GM18909 (cell line): Measurements from ENCODE around the gene DENND1A.

Experiments
- ATAC-seq: cut with Tn5 transposase; IDR thresholded peaks from one replicate; pipeline ENCODE4 v1.9.1; 2021; ENCODE audit warnings: mild to moderate bottlenecking; ENCODE audit not compliant: unreplicated experiment, poor library complexity

Gene DENND1A

GRCh38 chr9:123423311-123423640 is 506.6 kb downstream of the DENND1A start:
- ATAC-seq = no peak

DNA sequence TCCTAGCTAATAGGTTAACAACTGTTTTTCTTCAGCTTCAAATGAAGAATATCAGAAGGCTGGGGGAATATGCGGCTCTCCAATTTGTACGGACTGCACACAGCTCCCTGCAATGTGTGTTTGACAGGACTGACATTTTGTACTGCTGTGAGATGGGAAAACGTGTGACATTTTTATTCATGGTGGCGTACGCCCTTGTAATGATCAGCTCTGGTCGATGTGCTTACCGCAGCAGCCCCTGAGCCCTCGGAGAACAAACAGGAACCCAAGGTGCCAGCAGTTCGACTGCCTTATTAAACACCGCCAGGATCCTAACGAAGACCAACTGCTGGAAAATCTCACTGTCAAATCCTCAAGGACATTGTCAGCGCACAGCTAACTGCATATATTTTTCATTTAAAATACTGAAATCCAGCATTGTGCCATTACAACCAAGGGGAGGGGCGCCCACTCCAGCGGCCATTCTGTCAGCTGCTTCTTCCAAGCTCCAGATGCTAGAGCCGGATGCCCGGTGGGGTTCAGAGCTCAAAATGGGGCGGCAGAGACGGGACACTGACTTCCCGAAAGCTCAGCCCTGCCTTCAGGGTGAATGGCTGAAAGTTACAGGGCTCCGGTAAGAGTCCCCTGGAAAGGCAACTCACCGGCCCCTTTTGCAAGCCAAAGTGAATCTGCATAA is 507.2 kb downstream of the DENND1A start:
- no peak for ATAC-seq

GRCh38 chr9:123421801-123422455 is 508.0 kb downstream of the DENND1A start:
- ATAC-seq = no peak

GRCh38 chr9:123421186-123421585 is 508.7 kb downstream of the DENND1A start:
- ATAC-seq = no peak

DNA sequence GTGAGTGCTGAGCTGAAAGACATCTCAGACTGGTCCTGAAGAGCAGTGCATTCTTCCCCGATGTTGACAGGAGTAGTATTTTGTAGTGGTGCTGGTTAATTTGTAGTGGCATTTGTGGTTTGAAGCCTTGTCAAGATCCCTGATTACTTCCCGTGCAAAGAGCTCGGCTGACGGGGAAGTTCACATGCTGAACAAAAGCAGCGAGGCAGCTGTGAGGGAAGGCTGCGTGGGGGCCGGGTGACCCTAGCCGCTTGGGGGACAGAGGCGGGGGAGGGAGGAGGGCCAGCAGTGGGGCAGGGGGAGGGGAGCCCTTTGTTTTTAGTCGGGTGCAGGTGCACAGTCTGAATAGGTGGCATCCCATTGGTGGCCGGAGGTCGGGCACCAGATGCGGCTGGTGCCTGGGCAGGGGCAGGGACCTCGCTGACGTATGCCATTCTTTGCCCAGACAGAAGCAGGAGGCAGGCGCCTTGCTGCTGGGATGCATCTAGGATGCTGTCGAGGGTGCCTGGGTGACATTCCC is 509.3 kb downstream of the DENND1A start:
- ATAC-seq = no peak

DNA sequence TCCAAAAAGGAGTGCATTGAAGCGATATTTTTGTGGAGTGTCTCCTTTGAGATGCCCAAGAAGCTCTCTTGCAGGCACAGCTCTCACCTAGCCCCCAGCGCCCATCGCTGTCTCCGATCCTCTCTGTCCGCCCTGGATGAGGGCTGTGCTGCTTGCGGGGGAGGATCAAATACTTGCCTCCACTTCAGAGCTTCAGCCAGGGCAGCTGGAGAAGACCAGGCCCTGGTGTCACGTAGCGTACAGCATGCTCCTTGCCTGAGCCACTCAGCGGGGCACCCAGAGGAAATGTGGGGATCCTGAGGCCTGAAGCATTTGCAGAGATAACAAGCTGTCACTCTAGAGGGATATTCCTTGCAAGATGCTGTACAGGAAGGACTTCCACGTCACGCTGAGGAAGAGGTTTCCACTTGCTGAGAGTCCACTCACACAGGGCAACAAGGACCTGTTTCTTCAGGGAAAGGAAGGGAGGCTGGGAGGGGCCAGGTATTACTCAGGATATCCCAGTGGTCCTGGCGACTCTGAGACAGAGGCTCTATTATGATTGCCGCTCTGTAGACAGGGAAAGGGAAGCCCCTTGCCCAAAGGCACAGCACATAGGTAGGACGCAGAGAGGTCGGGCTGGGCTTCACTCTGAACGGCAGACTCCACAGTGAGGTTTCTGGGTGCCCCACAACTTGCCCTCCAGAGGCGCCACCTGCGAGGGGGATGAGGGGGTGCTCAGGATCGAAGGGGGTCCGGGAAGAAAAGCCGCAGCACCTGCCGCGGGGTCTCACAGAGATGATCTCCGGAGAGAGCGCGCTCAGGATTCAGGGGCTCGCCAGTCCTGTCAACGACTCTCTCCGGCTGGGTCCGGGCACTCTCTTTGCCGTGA is 510.0 kb downstream of the DENND1A start:
- ATAC-seq = no peak

- ATAC-seq = no peak
Observed at GRCh38 chr9:123419091-123419490, 510.8 kb downstream of the DENND1A start.

DNA sequence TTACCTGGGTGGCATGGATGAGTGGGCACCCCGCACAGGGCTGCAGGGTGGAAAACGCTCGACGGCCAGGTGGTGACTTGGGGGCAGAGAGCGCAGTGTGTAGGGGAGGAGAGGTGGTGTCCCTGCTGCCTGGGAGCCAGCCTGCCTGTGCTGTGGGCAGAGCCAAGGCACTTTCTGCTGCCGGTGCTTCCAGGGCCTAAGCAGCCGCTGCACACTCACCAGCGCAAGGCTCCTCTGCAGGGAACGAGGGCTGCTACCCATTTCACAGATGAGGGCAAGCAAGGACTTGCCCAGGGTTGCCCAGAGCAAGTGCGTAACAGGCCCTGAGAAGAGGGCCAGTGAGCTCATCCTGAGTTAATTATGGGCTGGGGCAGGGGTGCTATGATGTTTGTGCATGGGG is 511.4 kb downstream of the DENND1A start:
- ATAC-seq = no peak

DNA sequence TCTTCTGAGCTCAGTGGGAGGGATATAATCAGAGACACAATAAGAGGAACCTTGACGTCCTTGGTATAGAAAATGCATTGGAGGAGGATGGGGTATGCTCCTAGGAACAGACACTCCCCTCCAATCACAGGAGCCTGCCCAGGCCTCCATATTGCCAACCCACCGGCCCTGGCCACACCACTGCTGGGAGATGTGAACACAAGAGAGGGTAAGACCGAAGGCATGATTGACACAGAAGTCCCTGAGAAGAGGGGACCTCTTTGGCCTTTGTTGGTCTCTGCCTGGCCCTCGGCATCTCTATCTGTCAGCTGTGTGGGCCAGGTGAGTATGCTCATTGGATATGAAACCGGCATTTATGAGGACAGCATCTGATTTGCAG is 511.9 kb downstream of the DENND1A start:
- no peak for ATAC-seq

GRCh38 chr9:123417289-123418051 is 512.5 kb downstream of the DENND1A start:
- no peak for ATAC-seq

DNA sequence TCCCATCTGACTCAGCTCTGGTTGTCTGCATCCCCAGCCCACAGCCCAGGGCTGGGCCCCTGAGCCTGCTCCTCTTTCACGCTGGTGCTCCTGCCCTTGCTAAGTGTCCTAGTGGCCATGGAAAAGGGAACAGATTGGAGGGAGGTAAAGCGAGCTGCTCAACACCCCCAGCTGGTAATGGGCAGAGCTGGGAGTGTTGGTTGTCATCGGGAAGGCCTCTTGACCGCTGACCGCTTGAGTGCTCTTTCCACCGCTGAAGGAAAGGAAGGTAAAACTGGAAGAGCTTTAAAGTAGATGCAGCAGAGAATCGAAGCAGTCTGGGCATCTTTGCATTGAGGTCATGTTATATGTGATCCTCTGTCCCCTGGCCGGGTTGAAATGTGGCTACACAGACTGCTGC is 513.8 kb downstream of the DENND1A start:
- no peak for ATAC-seq

DNA sequence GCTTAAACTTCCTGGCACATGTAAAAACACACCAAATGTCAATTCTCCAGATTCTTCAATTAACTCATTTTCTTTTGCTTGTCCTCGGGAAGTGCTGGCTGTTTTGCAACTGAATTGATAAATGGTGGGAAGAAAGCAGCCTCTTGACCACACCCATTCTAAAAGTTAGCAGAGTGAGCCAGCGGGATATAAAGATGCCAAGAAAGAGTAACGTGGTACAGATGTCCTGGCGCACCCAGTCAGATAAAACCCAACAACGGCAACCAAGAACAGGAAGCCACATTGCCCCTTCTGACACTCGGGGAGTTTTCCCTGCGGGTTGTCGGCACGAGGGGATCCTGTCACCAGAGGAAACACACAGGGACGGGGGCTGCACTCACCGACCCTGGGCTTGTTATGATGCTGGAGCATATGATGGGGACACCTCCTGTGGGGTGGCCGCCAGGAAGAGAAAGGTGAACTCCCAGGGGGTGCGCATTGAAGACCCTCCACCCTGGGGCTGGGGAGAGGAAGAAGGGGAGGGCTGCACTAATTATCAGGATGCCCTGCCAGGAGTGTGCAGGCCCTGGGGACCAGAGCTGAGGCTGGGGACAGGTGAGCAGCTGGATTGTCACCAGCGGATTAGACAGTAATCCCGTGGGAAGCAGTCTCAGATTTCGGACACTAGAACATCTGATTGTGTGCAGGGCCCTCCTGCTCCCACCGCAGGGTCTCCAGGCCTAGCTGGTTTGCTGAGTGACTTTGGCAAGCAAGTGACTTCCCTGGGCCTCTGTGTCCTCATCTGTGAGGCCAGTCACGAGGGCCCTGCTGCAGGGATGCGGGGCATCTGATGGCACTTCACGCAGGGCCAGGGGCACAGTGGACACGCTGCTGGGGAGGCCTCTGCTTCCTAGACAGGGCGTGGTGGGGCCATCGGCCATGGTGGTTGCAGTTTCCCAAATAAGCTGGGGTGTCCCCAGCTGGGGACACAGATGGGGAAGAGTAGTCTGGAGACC is 514.7 kb downstream of the DENND1A start:
- ATAC-seq = no peak

GRCh38 chr9:123414204-123414603 is 515.7 kb downstream of the DENND1A start:
- ATAC-seq = no peak

DNA sequence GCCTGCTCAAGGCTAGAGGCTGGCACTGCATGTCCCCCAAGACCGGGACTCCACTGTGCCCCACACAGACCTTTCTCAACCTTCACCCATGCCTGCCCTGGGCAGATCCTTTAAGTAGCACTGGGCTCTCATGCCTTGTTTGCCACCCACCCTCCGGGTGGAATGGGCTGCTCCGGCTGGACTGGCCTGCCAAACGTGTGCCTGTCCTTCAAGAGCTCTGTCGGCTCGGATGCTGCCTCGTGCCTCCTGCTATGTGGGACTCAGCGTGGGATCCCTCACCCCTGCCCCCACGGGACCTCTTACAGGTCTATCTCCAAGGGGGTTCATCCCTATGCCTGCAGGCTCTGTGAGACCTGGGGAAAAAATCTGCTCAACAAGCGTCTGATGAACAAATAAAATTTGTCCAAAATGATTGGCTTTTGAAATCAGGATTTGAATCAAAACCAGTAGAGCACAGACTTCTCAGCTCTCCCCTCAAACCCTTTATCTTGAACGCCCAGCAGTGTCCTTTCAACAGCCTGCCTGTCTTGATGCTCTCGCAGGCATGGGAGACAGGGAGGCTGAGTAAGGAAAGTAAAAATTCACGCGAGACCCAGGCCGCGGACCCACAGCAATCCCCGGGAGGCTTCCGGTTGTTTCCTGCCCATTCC is 517.6 kb downstream of the DENND1A start:
- ATAC-seq = no peak

GRCh38 chr9:123411636-123412035 is 518.3 kb downstream of the DENND1A start:
- no peak for ATAC-seq

GRCh38 chr9:123411191-123411590 is 518.7 kb downstream of the DENND1A start:
- no peak for ATAC-seq

DNA sequence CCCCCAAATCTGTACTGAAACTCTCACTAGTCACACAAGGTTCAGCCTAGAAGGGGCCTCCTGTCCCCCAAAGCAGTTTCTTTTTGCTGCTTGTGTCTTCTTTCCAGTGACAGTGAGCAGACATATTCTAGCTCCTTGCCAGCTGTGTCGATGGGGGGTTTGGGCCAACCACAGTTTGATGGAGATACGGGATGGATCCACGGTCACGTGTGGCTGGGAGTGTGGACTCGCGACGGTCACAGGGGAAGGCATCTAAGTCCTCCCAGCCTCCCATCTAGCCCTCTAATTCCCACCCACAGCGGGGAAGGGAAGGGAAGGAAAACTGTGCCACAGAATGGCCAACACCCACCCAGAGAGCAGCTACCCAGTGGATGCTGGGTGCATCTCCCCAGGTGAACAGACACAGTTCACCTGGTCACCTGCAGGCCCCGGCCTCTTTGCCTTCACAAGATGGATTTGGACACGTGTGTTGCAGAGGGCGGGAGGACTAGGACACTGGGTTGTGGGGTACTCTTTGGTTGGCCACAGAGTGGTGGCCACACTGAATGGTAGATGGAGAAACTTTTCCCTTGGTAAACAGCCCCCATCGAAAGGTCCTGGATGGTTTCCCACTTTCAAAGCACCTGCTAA is 519.5 kb downstream of the DENND1A start:
- no peak for ATAC-seq
